HCT116 (cell line): ENCODE data around the gene C2CD2.

Experiments
- EGR1 ChIP-seq: IDR thresholded peaks from 2 replicates; pipeline ENCODE4 v1.6.1; 2012; ENCODE audit warnings: low read depth
- ELF1 ChIP-seq: IDR thresholded peaks from 2 replicates; pipeline ENCODE4 v1.6.1; 2012; ENCODE audit warnings: low read depth, borderline replicate concordance
- SP1 ChIP-seq: IDR thresholded peaks from 2 replicates; pipeline ENCODE4 v1.6.1; 2012; ENCODE audit warnings: low read depth
- ZFX ChIP-seq: fragments of 450-650 bp; IDR thresholded peaks from 2 replicates; pipeline ENCODE4 v1.6.1; 2017
- TF ChIP-seq, protein P1 (sequence below), 3 experiments: fragments of 200-600 bp in 1 of 3; sonication (generic) in 1 of 3; IDR thresholded peaks in 2 of 3; conservative IDR thresholded peaks in 1 of 3; 2 replicates each; pipeline ENCODE4 v1.5.1; 2012 to 2017; ENCODE audit warnings: low read depth in 2 of 3, low read length in 2 of 3, antibody characterized with exemption in 1 of 3, borderline replicate concordance in 1 of 3, control low read depth in 1 of 3, mild to moderate bottlenecking in 1 of 3, mixed read lengths in 1 of 3, mixed run types in 1 of 3, moderate library complexity in 1 of 3; ENCODE audit not compliant: insufficient read depth in 1 of 3
- TF ChIP-seq, protein P2 (sequence below): IDR thresholded peaks from 2 replicates; pipeline ENCODE4 v1.6.1; 2012

DNA sequence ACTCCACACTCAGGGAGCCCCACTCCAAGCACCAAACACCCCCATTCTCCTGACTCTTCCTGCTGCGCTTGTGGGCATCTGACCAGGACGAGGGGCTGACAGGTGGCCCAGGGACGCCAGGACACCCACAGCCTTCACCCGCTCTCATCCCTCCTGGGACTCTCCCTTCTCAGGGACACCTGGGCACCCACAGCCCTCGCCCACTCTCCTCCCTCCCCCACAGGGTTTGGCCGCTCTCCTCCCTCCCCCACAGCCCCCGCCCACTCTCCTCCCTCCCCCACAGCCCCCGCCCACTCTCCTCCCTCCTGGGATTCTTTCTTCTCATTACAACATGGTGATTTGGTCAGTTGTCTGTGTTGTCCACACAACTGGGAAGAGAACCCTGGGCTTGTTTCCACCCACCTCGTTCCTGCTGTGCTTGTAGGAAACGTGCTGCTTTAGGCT lies 118.1 kb downstream of the C2CD2 start:
- TF ChIP-seq, protein P1, sequence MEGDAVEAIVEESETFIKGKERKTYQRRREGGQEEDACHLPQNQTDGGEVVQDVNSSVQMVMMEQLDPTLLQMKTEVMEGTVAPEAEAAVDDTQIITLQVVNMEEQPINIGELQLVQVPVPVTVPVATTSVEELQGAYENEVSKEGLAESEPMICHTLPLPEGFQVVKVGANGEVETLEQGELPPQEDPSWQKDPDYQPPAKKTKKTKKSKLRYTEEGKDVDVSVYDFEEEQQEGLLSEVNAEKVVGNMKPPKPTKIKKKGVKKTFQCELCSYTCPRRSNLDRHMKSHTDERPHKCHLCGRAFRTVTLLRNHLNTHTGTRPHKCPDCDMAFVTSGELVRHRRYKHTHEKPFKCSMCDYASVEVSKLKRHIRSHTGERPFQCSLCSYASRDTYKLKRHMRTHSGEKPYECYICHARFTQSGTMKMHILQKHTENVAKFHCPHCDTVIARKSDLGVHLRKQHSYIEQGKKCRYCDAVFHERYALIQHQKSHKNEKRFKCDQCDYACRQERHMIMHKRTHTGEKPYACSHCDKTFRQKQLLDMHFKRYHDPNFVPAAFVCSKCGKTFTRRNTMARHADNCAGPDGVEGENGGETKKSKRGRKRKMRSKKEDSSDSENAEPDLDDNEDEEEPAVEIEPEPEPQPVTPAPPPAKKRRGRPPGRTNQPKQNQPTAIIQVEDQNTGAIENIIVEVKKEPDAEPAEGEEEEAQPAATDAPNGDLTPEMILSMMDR (IDR thresholded peaks at IDR 0.05 in 2 of 3, conservative IDR thresholded peaks at IDR 0.05 in 1 of 3; ENCODE audit: borderline replicate concordance in 1 of 3, insufficient read depth in 1 of 3, low read depth in 2 of 3, low read length in 2 of 3) = no peak
- TF ChIP-seq, protein P2, sequence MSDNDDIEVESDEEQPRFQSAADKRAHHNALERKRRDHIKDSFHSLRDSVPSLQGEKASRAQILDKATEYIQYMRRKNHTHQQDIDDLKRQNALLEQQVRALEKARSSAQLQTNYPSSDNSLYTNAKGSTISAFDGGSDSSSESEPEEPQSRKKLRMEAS = no peak
- no peak for TF ChIP-seq ELF1
- TF ChIP-seq EGR1 = no peak
- no peak for TF ChIP-seq SP1
- TF ChIP-seq ZFX = no peak
